ENCODE data around the gene SHISA5. TPM values are rescaled to one million over a fixed set of nuclear protein-coding genes. Genes with fewer than 3 reads are reported as not detected.

Gene SHISA5
- total and polyA plus RNA-seq, 3 donors from 2014 or later, result 101 to 146 (median 117) TPM

DNA sequence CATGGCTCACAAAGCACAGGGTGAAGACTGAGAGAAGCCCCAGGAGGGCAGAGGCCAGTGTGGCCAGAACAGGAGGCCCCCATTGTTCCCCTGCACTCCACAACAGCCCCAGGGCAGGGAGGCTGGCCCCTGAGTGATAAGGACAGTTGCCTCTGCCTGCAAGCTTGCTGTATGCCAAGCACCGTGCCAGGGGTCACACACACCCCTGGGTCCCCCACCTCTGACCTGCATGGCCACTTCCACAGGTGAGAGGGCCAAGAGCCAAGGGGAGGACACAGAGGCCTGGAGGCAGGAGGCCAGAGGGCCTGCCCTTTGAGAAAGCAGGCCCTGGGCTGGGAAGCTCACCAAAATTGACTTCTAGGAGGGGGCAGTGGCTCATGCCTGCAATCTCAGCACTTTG is 33.7 kb downstream of the SHISA5 start:
- Histone ChIP-seq H3K4me3 (no peak overlapping the region), H3K9me3 (no peaks in the 10 kb centered on the region), H3K27me3 (no peaks in the 10 kb centered on the region), H3K36me3 (ENCODE audit: low read depth, missing control alignments) (no peaks in the 10 kb centered on the region), H3K27ac (peak overlapping the region in 1 of 2 donors; percentile 32), H3K4me1 (peaks cover 39% of the 10 kb centered on the region)
- DNase-seq, result no peak
- TF ChIP-seq POLR2A (IDR thresholded peaks at IDR 0.05), result no peak
- TF ChIP-seq, protein P1, sequence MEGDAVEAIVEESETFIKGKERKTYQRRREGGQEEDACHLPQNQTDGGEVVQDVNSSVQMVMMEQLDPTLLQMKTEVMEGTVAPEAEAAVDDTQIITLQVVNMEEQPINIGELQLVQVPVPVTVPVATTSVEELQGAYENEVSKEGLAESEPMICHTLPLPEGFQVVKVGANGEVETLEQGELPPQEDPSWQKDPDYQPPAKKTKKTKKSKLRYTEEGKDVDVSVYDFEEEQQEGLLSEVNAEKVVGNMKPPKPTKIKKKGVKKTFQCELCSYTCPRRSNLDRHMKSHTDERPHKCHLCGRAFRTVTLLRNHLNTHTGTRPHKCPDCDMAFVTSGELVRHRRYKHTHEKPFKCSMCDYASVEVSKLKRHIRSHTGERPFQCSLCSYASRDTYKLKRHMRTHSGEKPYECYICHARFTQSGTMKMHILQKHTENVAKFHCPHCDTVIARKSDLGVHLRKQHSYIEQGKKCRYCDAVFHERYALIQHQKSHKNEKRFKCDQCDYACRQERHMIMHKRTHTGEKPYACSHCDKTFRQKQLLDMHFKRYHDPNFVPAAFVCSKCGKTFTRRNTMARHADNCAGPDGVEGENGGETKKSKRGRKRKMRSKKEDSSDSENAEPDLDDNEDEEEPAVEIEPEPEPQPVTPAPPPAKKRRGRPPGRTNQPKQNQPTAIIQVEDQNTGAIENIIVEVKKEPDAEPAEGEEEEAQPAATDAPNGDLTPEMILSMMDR (IDR thresholded peaks at IDR 0.05), result no peak
- intact Hi-C loops (cut with DNase I; ENCODE audit: low total_unique reads), result no loop called here
- 0% methylated on average over 1 of the region's 1 CpG; no CpG with 5 or more reads in 1 of the 2 donors for WGBS, 2 donors

- TF ChIP-seq POLR2A (IDR thresholded peaks at IDR 0.05), result no peak
- TF ChIP-seq, protein P1 (IDR thresholded peaks at IDR 0.05), result no peak
- DNase-seq, result no peak
- Histone ChIP-seq H3K36me3 (ENCODE audit: low read depth, missing control alignments) (no peaks in the 10 kb centered on the region), H3K27ac (no peak overlapping the region), H3K27me3 (no peaks in the 10 kb centered on the region), H3K4me3 (no peak overlapping the region), H3K4me1 (peaks cover 44% of the 10 kb centered on the region), H3K9me3 (no peaks in the 10 kb centered on the region)
- 83% methylated on average over 23 to 29 of the region's 29 CpGs for WGBS, 2 donors
- intact Hi-C loops (cut with DNase I; ENCODE audit: low total_unique reads), result no loop called here
Measured at GRCh38 chr3:48469046-48469915, 34.7 kb downstream of the SHISA5 start.

DNA sequence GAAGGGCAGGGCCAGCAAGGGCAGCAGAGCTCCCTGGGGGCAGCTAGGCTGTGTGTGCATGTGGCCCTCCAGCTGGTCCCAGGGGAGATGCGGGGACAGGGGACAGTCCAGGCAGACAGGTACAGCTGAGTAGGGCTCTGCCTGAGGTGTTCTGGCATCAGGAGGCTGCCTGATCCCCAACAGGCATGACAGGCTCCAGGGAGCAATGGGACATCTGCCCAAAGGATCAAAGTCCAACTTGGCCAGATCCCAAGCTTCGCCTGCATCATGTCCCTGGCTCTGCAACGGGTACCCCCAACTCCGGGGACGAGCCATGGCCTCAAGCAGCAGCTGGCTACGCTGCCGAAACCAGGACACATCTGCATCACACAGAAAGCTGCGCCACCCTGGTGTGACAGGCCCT is 35.6 kb downstream of the SHISA5 start:
- Histone ChIP-seq H3K36me3 (ENCODE audit: low read depth, missing control alignments) (no peaks in the 10 kb centered on the region), H3K4me3 (no peak overlapping the region), H3K27me3 (no peaks in the 10 kb centered on the region), H3K4me1 (peaks cover 41% of the 10 kb centered on the region), H3K9me3 (no peaks in the 10 kb centered on the region), H3K27ac (peak overlapping the region in 1 of 2 donors; percentile 98)
- 58 to 80% methylated on average over 1 to 8 of the region's 8 CpGs for WGBS, 2 donors
- TF ChIP-seq POLR2A (IDR thresholded peaks at IDR 0.05), result no peak
- TF ChIP-seq, protein P1 (IDR thresholded peaks at IDR 0.05), result no peak
- intact Hi-C loops (cut with DNase I; ENCODE audit: low total_unique reads), result no loop called here
- no peak for DNase-seq

DNA sequence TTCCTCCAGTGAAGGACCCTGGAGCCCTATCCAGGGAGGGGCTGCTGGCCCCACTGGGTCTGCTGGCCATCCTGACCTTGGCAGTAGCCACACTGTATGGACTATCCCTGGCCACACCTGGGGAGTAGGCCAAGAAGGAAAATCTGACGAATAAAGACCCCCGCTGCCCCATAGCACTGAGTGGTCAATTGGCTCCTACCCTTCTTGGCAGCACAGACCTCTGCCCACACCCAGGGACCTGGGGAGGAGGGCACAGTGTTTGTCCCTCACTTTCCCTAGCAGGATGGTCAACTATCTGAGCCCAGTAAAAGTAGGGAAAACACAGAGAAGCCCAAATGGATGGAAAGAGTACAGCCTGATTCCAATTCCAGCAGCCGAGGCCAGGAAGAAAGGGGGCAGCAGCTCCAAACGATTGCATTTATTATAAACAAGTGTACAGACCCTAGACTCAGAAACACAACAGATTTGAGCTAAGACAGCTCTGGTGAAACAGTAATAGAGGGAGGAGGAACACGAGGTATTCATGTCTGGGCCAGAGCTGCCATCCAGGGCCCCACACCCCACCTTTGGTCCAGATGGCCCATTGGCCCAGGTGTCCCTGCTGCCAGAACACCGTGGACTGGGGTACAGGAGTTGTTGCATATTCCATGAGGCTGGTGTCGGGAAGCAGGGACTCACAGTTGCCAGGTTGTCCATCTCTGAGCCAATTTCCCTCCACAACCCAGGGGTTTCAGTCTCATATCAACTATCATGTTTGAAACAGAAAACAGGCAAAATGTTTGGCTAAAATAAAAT is 36.3 kb downstream of the SHISA5 start:
- no peak overlapping the region for H3K4me3 ChIP-seq
- no peaks in the 10 kb centered on the region for H3K9me3 ChIP-seq
- no peak for DNase-seq
- peaks cover 38% of the 10 kb centered on the region for H3K4me1 ChIP-seq
- WGBS, 2 donors, result 54 to 58% methylated on average over 3 to 7 of the region's 7 CpGs
- no peaks in the 10 kb centered on the region for H3K36me3 ChIP-seq (ENCODE audit: low read depth, missing control alignments)
- H3K27me3 ChIP-seq, result no peaks in the 10 kb centered on the region
- peak overlapping the region; percentile 98 for H3K27ac ChIP-seq
- TF ChIP-seq, protein P1 (IDR thresholded peaks at IDR 0.05), result no peak
- no peak for TF ChIP-seq POLR2A (IDR thresholded peaks at IDR 0.05)
- intact Hi-C loops (cut with DNase I; ENCODE audit: low total_unique reads), result no loop called here

Measured in testis (tissue), 3 donors.